Heart left ventricle (tissue), 16 donors: ENCODE results near the gene POLD4. TPM values are rescaled to one million over a fixed set of nuclear protein-coding genes. Genes with fewer than 3 reads are reported as not detected.

ENCODE experiments used
- ATAC-seq, 4 donors: fragments of 200-7000 bp; cut with Tn5 transposase; one replicate each; pipeline ENCODE4 v1.9.1; 2020 to 2022; ENCODE audit warnings: moderate library complexity in 4 of 4, mild to moderate bottlenecking in 3 of 4, moderate number of reproducible peaks in 1 of 4
- DNase-seq, 5 donors: peaks; one replicate each; pipeline ENCODE4 v3.0.0-alpha.2; 2020
- H3K27ac ChIP-seq, 12 donors: fragments of 200-600 bp; sonication (generic) in 4 of 12; one replicate each; pipeline versions ENCODE4 v1.5.0 to v1.8.0; 2016 to 2022; ENCODE audit warnings: mild to moderate bottlenecking in 2 of 12
- H3K27me3 ChIP-seq, 9 donors: fragments of 200-600 bp; sonication (generic) in 2 of 9; one replicate each; pipeline versions ENCODE4 v1.5.1 to v1.8.0; 2016 to 2022; ENCODE audit warnings: mild to moderate bottlenecking in 3 of 9
- H3K36me3 ChIP-seq, 9 donors: fragments of 200-600 bp; sonication (generic) in 2 of 9; one replicate each; pipeline versions ENCODE4 v1.5.0 to v1.8.0; 2018 to 2022; ENCODE audit warnings: mild to moderate bottlenecking in 2 of 9
- H3K4me1 ChIP-seq, 12 donors: fragments of 200-600 bp; sonication (generic) in 4 of 12; one replicate each; pipeline versions ENCODE4 v1.5.0 to v1.8.0; 2016 to 2022; ENCODE audit warnings: mild to moderate bottlenecking in 3 of 12
- H3K4me3 ChIP-seq, 12 donors: fragments of 200-600 bp; sonication (generic) in 4 of 12; one replicate each; pipeline versions ENCODE4 v1.5.0 to v1.8.0; 2017 to 2022; ENCODE audit warnings: mild to moderate bottlenecking in 9 of 12, moderate library complexity in 4 of 12
- H3K9me3 ChIP-seq, 12 donors: fragments of 200-600 bp; sonication (generic) in 4 of 12; one replicate each; pipeline versions ENCODE4 v1.5.0 to v1.8.0; 2016 to 2022; ENCODE audit warnings: mild to moderate bottlenecking in 1 of 12
- CTCF ChIP-seq, 12 donors: fragments of 200-600 bp; sonication (generic) in 4 of 12; IDR thresholded peaks; one replicate each; pipeline versions ENCODE4 v1.5.0 to v1.8.0; 2018 to 2022; ENCODE audit warnings: antibody characterized with exemption in 12 of 12, mild to moderate bottlenecking in 5 of 12
- POLR2A ChIP-seq, 2 donors: fragments of 450-650 bp; IDR thresholded peaks; one replicate each; pipeline ENCODE4 v1.6.1; 2017; ENCODE audit warnings: antibody characterized with exemption in 2 of 2, mild to moderate bottlenecking in 2 of 2, moderate library complexity in 2 of 2
- WGBS, 4 donors: extraction: QIAGEN DNeasy Blood & Tissue Kit in 2 of 4; methylation state at CpG; one replicate each; pipeline versions ENCODE4 v1.1.5 to v1.1.7; 2013 to 2018; 5-methylcytosine and 5-hydroxymethylcytosine counted together
- intact Hi-C, 10 donors: fragments of 100-400 bp; cut with DNase I; formaldehyde crosslinking; loops; one replicate each; pipeline versions ENCODE4 v1.11.1 to v1.14.2; 2022
- polyA plus RNA-seq, 2 donors: library from polyadenylated mRNA; stranded (reverse); fragments of 200-250 nt; gene quantifications; one replicate each; pipeline ENCODE4 v1.2.3, GENCODE V29; 2013
- total RNA-seq, 9 donors: library from RNA; depleted of rRNA in 2 of 9; stranded (reverse); fragments of >200 nt in 2 of 9; fragmentation: NEBNext Ultra II Directional in 3 of 9; extraction: Animal tissue kit (Norgen Biotek cat#: 25700) in 3 of 9; gene quantifications; one replicate each; pipeline versions ENCODE4 v1.1.0 to v1.2.4, GENCODE V29; 2016 to 2023
- donor health status: ischemic (EF 13 %, LVEDD 7.1; RV severe dilation, severe dysfunction).
- donor health status: healthy with polysubstance abuse.
- donor health status: DM: no; HTN: yes; CAD: no.
- donor health status: DM: no; HTN: no; CAD: no.
- donor health status: ischemic (EF 25% LVEDD 6.9; RV normal size, moderate dysfunction).
- donor health status: ischemic (EF 25% LVEDD 5.7; RV mildly dilated, moderate dysfunction).
- donor health status: healthy.
- donor health status: DM: yes; HTN: yes; CAD: no.
- donor health status: ischemic (EF 35%, LVEDD 5.7; RV mildly dilated, moderate dysfunction).
- donor health status: nonischemic (EF 11% LVEDD 7.7; RV severe dilation, severe dysfunction).
- donor health status: DM: yes; HTN: yes; CAD: no.
- donor health status: PGD.
- donor health status: ischemic (EF 29% LVEDD 5.4; RV normal size, mild dysfunction).
- donor health status: nonischemic (EF 23%, LVEDD 6.1; RV moderate dilation, normal function).

Gene POLD4
- total and polyA plus RNA-seq, 11 donors, result 36.0 to 164 (median 59.1) TPM

- H3K27me3 ChIP-seq, result no peaks in the 10 kb centered on the region
- H3K36me3 ChIP-seq, result no peaks in the 10 kb centered on the region
- peak overlapping the region in 1 of 12 donors; percentile 69 for H3K27ac ChIP-seq
- H3K9me3 ChIP-seq, result no peaks in the 10 kb centered on the region
- no peak overlapping the region for H3K4me3 ChIP-seq
- DNase-seq (no peak), ATAC-seq (no peak)
- TF ChIP-seq CTCF (IDR thresholded peaks at IDR 0.05) (no peak), POLR2A (IDR thresholded peaks at IDR 0.05) (no peak)
- intact Hi-C loops, result loop anchor here in 7 of 10 donors (1.0 to 5.0 kb wide), 5 partner anchors 24 to 299 kb away; partner anchors contain the start of gene GRK2 (in 1 of the 7)
- WGBS, 4 donors, result 82 to 85% (median 82%) methylated on average over 13 of the region's 13 CpGs
- peaks cover 0 to 20% (median 5%) of the 10 kb centered on the region in 12 donors for H3K4me1 ChIP-seq
Observed at GRCh38 chr11:67381244-67381972, 28.1 kb upstream of the POLD4 start.

- no peaks in the 10 kb centered on the region for H3K9me3 ChIP-seq
- H3K36me3 ChIP-seq, result no peaks in the 10 kb centered on the region
- intact Hi-C loops, result loop anchor here in 7 of 10 donors (5.0 kb wide), 4 partner anchors 32 to 297 kb away; partner anchors contain the start of gene GRK2 (in 1 of the 7)
- H3K4me3 ChIP-seq, result no peak overlapping the region
- no peak overlapping the region for H3K27ac ChIP-seq
- ATAC-seq, result no peak
- peaks cover 0 to 31% (median 5%) of the 10 kb centered on the region in 12 donors for H3K4me1 ChIP-seq
- DNase-seq, result no peak
- no peak for TF ChIP-seq CTCF (IDR thresholded peaks at IDR 0.05)
- TF ChIP-seq POLR2A (IDR thresholded peaks at IDR 0.05), result no peak
- 80 to 83% (median 82%) methylated on average over 18 to 23 of the region's 23 CpGs for WGBS, 4 donors
- H3K27me3 ChIP-seq, result peaks cover 0 to 6% (median 0%) of the 10 kb centered on the region in 9 donors
Observed at GRCh38 chr11:67379061-67380058, 26.0 kb upstream of the POLD4 start.

GRCh38 chr11:67378544-67378943 lies 25.2 kb upstream of the POLD4 start:
- DNase-seq (no peak), ATAC-seq (no peak)
- H3K36me3 ChIP-seq, result no peaks in the 10 kb centered on the region
- intact Hi-C loops, result no loop called here
- TF ChIP-seq CTCF (IDR thresholded peaks at IDR 0.05) (no peak), POLR2A (IDR thresholded peaks at IDR 0.05) (no peak)
- no peaks in the 10 kb centered on the region for H3K9me3 ChIP-seq
- WGBS, 4 donors, result 92 to 100% (median 94%) methylated on average over 2 to 4 of the region's 4 CpGs
- H3K27me3 ChIP-seq, result peaks cover 0 to 6% (median 0%) of the 10 kb centered on the region in 9 donors
- peaks cover 0 to 38% (median 12%) of the 10 kb centered on the region in 12 donors for H3K4me1 ChIP-seq
- no peak overlapping the region for H3K27ac ChIP-seq
- H3K4me3 ChIP-seq, result no peak overlapping the region
